ENCODE results near the gene ACSM3.

The ACSM3 gene

GRCh38 chr16:20774703-20775362 lies 11.0 kb downstream of the ACSM3 start:
- no peak overlapping the region for H3K14ac ChIP-seq (ENCODE audit: low read length in 2 of 2)
- no peaks in the 10 kb centered on the region for H3K79me1 ChIP-seq (replicated peaks; ENCODE audit: low read length, poor library complexity, severe bottlenecking)
- no peak overlapping the region for H3K4me2 ChIP-seq (ENCODE audit: low read length, poor library complexity, severe bottlenecking)
- H2BK15ac ChIP-seq (ENCODE audit: low read depth, poor library complexity, severe bottlenecking) = no peak overlapping the region
- no peak overlapping the region for H3K27ac ChIP-seq (ENCODE audit: low read length, poor library complexity, severe bottlenecking)
- no peak overlapping the region for H4K91ac ChIP-seq (ENCODE audit: low read length)
- no peak overlapping the region for H2BK120ac ChIP-seq (ENCODE audit: low read depth, low read length)
- peak; percentile 65 for DNase-seq
- H2BK12ac ChIP-seq (ENCODE audit: low read length in 2 of 2) = no peak overlapping the region
- no peak overlapping the region for H3K4me3 ChIP-seq (ENCODE audit: insufficient read depth in 1 of 2, low read depth in 1 of 2, low read length in 2 of 2)
- no peak overlapping the region for H2BK5ac ChIP-seq (ENCODE audit: low read depth, low read length, poor library complexity, severe bottlenecking)
- no peak overlapping the region for H2AK5ac ChIP-seq (ENCODE audit: low read length, severe bottlenecking)
- H3K4me1 ChIP-seq (ENCODE audit: control insufficient read depth, insufficient read depth, low read depth, low read length) = peaks cover 2% of the 10 kb centered on the region
- no peak overlapping the region for H4K8ac ChIP-seq (ENCODE audit: low read length)
- H3K27me3 ChIP-seq (ENCODE audit: control insufficient read depth in 1 of 2, insufficient read depth in 1 of 2, low read length in 2 of 2) = no peaks in the 10 kb centered on the region
- no peak overlapping the region for H3K9ac ChIP-seq (ENCODE audit: low read length)
- no peaks in the 10 kb centered on the region for H3K36me3 ChIP-seq (ENCODE audit: control insufficient read depth in 1 of 2, insufficient read depth in 2 of 2, low read depth in 1 of 2, low read length in 2 of 2)
- H3K4ac ChIP-seq (ENCODE audit: low read depth in 1 of 2, low read length in 2 of 2) = no peak overlapping the region
- WGBS = 44% methylated on average over 5 of the region's 7 CpGs
- H2AFZ ChIP-seq (ENCODE audit: low read depth, low read length) = no peak overlapping the region
- no peak overlapping the region for H3K18ac ChIP-seq (ENCODE audit: low read depth in 1 of 2, low read length in 2 of 2)
- no peaks in the 10 kb centered on the region for H3K9me3 ChIP-seq (ENCODE audit: control insufficient read depth, low read length)
- no peak overlapping the region for H3K23ac ChIP-seq (ENCODE audit: low read length in 2 of 2)

GRCh38 chr16:20781697-20782096 lies 17.9 kb downstream of the ACSM3 start:
- H3K14ac ChIP-seq (ENCODE audit: low read length in 2 of 2) = no peak overlapping the region
- no peaks in the 10 kb centered on the region for H3K9me3 ChIP-seq (ENCODE audit: control insufficient read depth, low read length)
- no peaks in the 10 kb centered on the region for H3K4me1 ChIP-seq (ENCODE audit: control insufficient read depth, insufficient read depth, low read depth, low read length)
- no peak overlapping the region for H2BK5ac ChIP-seq (ENCODE audit: low read depth, low read length, poor library complexity, severe bottlenecking)
- H3K27me3 ChIP-seq (ENCODE audit: control insufficient read depth in 1 of 2, insufficient read depth in 1 of 2, low read length in 2 of 2) = no peaks in the 10 kb centered on the region
- no peak overlapping the region for H4K8ac ChIP-seq (ENCODE audit: low read length)
- H3K23ac ChIP-seq (ENCODE audit: low read length in 2 of 2) = no peak overlapping the region
- no peak overlapping the region for H3K9ac ChIP-seq (ENCODE audit: low read length)
- no peak overlapping the region for H2BK12ac ChIP-seq (ENCODE audit: low read length in 2 of 2)
- H3K4me3 ChIP-seq (ENCODE audit: insufficient read depth in 1 of 2, low read depth in 1 of 2, low read length in 2 of 2) = no peak overlapping the region
- DNase-seq = no peak
- no peak overlapping the region for H2BK120ac ChIP-seq (ENCODE audit: low read depth, low read length)
- H2BK15ac ChIP-seq (ENCODE audit: low read depth, poor library complexity, severe bottlenecking) = no peak overlapping the region
- no peak overlapping the region for H3K4ac ChIP-seq (ENCODE audit: low read depth in 1 of 2, low read length in 2 of 2)
- H2AK5ac ChIP-seq (ENCODE audit: low read length, severe bottlenecking) = no peak overlapping the region
- no peaks in the 10 kb centered on the region for H3K36me3 ChIP-seq (ENCODE audit: control insufficient read depth in 1 of 2, insufficient read depth in 2 of 2, low read depth in 1 of 2, low read length in 2 of 2)
- WGBS = no CpG with 5 or more reads among the region's 1 CpG
- H3K27ac ChIP-seq (ENCODE audit: low read length, poor library complexity, severe bottlenecking) = no peak overlapping the region
- H3K79me1 ChIP-seq (replicated peaks; ENCODE audit: low read length, poor library complexity, severe bottlenecking) = no peaks in the 10 kb centered on the region
- H2AFZ ChIP-seq (ENCODE audit: low read depth, low read length) = no peak overlapping the region
- H3K18ac ChIP-seq (ENCODE audit: low read depth in 1 of 2, low read length in 2 of 2) = no peak overlapping the region
- H3K4me2 ChIP-seq (ENCODE audit: low read length, poor library complexity, severe bottlenecking) = no peak overlapping the region
- H4K91ac ChIP-seq (ENCODE audit: low read length) = no peak overlapping the region

- Histone ChIP-seq H2BK12ac (ENCODE audit: low read length in 2 of 2) (no peak overlapping the region), H4K91ac (ENCODE audit: low read length) (no peak overlapping the region), H3K4me3 (ENCODE audit: insufficient read depth in 1 of 2, low read depth in 1 of 2, low read length in 2 of 2) (no peak overlapping the region), H3K9ac (ENCODE audit: low read length) (no peak overlapping the region), H3K23ac (ENCODE audit: low read length in 2 of 2) (no peak overlapping the region), H3K27me3 (ENCODE audit: control insufficient read depth in 1 of 2, insufficient read depth in 1 of 2, low read length in 2 of 2) (no peaks in the 10 kb centered on the region), H3K9me3 (ENCODE audit: control insufficient read depth, low read length) (no peaks in the 10 kb centered on the region), H3K4me2 (ENCODE audit: low read length, poor library complexity, severe bottlenecking) (no peak overlapping the region), H3K4ac (ENCODE audit: low read depth in 1 of 2, low read length in 2 of 2) (no peak overlapping the region), H3K4me1 (ENCODE audit: control insufficient read depth, insufficient read depth, low read depth, low read length) (no peaks in the 10 kb centered on the region), H3K27ac (ENCODE audit: low read length, poor library complexity, severe bottlenecking) (no peak overlapping the region), H2BK5ac (ENCODE audit: low read depth, low read length, poor library complexity, severe bottlenecking) (no peak overlapping the region), H2AK5ac (ENCODE audit: low read length, severe bottlenecking) (no peak overlapping the region), H4K8ac (ENCODE audit: low read length) (no peak overlapping the region), H3K18ac (ENCODE audit: low read depth in 1 of 2, low read length in 2 of 2) (no peak overlapping the region), H3K14ac (ENCODE audit: low read length in 2 of 2) (no peak overlapping the region), H2AFZ (ENCODE audit: low read depth, low read length) (no peak overlapping the region), H3K36me3 (ENCODE audit: control insufficient read depth in 1 of 2, insufficient read depth in 2 of 2, low read depth in 1 of 2, low read length in 2 of 2) (no peaks in the 10 kb centered on the region), H2BK15ac (ENCODE audit: low read depth, poor library complexity, severe bottlenecking) (no peak overlapping the region), H2BK120ac (ENCODE audit: low read depth, low read length) (no peak overlapping the region), H3K79me1 (replicated peaks; ENCODE audit: low read length, poor library complexity, severe bottlenecking) (no peaks in the 10 kb centered on the region)
- WGBS = 86% methylated on average over 1 of the region's 2 CpGs
- DNase-seq = no peak
These were observed 18.7 kb downstream of the ACSM3 start for GRCh38 chr16:20782470-20782869.

- H4K91ac ChIP-seq (ENCODE audit: low read length) = no peak overlapping the region
- no peak overlapping the region for H2AFZ ChIP-seq (ENCODE audit: low read depth, low read length)
- H3K18ac ChIP-seq (ENCODE audit: low read depth in 1 of 2, low read length in 2 of 2) = no peak overlapping the region
- no peak overlapping the region for H3K4me2 ChIP-seq (ENCODE audit: low read length, poor library complexity, severe bottlenecking)
- no peak overlapping the region for H2BK5ac ChIP-seq (ENCODE audit: low read depth, low read length, poor library complexity, severe bottlenecking)
- no peak overlapping the region for H3K4me3 ChIP-seq (ENCODE audit: insufficient read depth in 1 of 2, low read depth in 1 of 2, low read length in 2 of 2)
- no peak overlapping the region for H3K27ac ChIP-seq (ENCODE audit: low read length, poor library complexity, severe bottlenecking)
- no peaks in the 10 kb centered on the region for H3K79me1 ChIP-seq (replicated peaks; ENCODE audit: low read length, poor library complexity, severe bottlenecking)
- H3K9ac ChIP-seq (ENCODE audit: low read length) = no peak overlapping the region
- no peak overlapping the region for H3K14ac ChIP-seq (ENCODE audit: low read length in 2 of 2)
- H3K27me3 ChIP-seq (ENCODE audit: control insufficient read depth in 1 of 2, insufficient read depth in 1 of 2, low read length in 2 of 2) = no peaks in the 10 kb centered on the region
- H3K4ac ChIP-seq (ENCODE audit: low read depth in 1 of 2, low read length in 2 of 2) = no peak overlapping the region
- no peaks in the 10 kb centered on the region for H3K36me3 ChIP-seq (ENCODE audit: control insufficient read depth in 1 of 2, insufficient read depth in 2 of 2, low read depth in 1 of 2, low read length in 2 of 2)
- DNase-seq = no peak
- no peaks in the 10 kb centered on the region for H3K4me1 ChIP-seq (ENCODE audit: control insufficient read depth, insufficient read depth, low read depth, low read length)
- no peak overlapping the region for H3K23ac ChIP-seq (ENCODE audit: low read length in 2 of 2)
- no peaks in the 10 kb centered on the region for H3K9me3 ChIP-seq (ENCODE audit: control insufficient read depth, low read length)
- H4K8ac ChIP-seq (ENCODE audit: low read length) = no peak overlapping the region
- no peak overlapping the region for H2AK5ac ChIP-seq (ENCODE audit: low read length, severe bottlenecking)
- H2BK12ac ChIP-seq (ENCODE audit: low read length in 2 of 2) = no peak overlapping the region
- no peak overlapping the region for H2BK15ac ChIP-seq (ENCODE audit: low read depth, poor library complexity, severe bottlenecking)
- H2BK120ac ChIP-seq (ENCODE audit: low read depth, low read length) = no peak overlapping the region
These were observed 20.4 kb downstream of the ACSM3 start for GRCh38 chr16:20784204-20784603.

All from mesenchymal stem cell (in vitro differentiated cells and primary cell).